COLO829 (cell line): Measurements from ENCODE around the gene GP5.

Source experiments
- DNase-seq: peaks from one replicate; pipeline ENCODE4 v3.0.0; 2012; ENCODE audit warnings: low spot score

Gene GP5

DNA sequence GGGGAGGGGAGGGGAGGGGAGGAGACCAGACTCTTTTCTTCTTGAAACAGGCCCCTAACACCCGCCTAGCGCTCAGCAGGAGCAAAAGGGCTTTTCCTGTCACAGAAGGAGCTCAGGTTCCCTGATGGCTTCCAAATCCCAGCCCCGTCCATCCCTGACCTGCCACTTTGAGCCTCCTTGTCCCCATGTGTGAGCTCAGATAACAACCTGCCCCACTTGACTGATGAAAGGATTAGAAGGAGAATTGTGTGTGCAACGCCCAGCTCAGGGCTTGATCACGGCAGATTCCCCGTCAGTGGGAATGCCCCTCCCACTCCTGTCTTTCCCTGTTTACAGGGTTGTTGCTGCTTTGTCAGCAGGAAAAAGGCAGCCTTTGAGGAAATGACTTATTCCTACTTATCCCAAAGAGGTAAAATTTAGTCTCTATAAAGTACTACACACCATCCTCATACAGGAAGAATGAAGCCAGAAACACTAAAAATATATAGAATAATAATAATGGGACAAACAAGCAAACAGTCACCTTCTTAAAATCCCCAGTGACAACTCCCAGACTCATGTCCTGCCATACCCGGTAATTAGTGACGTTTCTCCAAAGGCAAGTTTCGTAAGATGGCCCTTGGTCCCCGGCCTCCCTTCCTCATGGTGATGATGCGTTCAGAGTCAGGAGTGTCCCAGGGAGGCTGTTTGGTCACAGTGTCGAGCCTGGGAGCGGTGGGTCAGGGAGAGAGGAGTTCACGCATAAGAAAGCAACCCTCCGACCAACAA lies 23.4 kb downstream of the GP5 start:
- DNase-seq, result no peak

DNA sequence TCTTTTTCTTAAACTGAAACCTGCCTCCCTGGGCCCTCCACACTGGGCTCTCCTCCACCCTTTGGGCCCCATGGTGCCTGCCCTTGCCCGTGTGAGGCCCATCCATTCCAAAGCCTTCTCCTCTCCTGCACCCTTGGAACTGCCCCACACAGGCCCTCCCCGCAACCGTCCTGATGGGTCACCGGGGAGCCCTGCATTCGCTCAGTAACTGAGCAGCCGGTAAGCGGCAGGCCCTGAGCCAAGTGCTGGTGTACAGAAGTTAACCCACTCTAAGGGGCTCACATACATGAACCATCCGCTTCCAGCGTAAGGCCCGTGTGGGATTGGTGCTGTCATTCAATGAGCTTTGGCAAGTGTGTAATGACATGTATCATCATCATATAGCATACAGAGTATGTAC lies 24.1 kb downstream of the GP5 start:
- DNase-seq, result no peak

DNA sequence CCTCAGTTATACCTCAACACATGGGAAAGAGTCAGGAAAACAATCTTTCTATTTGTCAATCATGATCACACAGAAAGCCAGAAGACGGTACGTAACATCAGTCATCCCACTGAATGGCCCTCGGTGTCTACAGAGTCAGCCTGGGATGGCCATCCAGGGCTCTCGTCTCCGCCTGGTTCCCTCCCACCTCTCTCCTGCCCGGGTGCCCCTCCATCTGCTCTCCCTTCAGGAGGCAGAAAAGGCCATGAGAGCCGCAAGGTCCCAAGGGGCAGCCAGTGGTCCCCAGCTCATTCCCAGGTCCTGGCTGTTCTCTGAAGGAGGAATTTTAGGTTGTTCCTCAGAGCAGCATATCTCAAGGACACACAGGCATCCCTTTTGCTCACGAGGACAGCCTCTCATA lies 25.2 kb downstream of the GP5 start:
- no peak for DNase-seq

DNA sequence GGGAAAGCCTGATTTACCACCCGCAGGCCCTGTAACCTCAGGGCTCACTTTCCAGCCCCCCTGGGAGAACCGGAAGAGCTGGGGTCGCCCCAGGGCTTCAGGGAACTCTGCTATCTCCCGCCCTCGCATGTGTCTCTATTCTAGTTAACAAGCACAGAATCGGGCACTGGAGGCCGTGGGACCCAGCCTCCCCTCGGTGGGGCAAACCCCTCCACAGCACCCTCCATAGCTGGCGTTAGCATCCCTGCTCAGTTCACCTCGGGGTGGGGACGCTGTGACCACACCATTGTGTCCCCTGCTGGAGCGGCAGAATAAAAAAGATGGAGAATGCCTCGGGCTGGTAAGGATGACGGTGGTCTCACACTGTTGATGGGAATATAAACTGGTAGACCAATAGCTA lies 26.0 kb downstream of the GP5 start:
- DNase-seq, result no peak

DNA sequence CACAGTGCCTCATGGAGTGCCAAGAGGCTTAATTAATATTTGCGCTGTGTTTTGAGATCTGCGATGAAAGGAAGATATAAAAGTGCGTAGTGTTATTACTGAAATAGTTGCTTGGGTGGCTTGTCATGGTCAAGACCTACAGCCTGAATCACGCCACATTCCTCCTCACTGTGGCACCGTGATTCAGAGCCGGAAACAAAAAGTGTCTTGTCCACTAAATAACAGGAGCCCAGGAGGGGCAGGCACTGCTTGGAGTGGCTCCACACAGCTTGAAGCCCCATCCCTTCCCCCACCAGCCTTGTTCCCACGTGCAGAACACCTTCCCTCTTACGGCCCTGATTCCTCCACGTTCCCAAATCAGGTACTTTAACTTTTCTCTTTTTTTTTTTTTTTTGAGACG lies 28.3 kb downstream of the GP5 start:
- DNase-seq, result peak; percentile 66

DNA sequence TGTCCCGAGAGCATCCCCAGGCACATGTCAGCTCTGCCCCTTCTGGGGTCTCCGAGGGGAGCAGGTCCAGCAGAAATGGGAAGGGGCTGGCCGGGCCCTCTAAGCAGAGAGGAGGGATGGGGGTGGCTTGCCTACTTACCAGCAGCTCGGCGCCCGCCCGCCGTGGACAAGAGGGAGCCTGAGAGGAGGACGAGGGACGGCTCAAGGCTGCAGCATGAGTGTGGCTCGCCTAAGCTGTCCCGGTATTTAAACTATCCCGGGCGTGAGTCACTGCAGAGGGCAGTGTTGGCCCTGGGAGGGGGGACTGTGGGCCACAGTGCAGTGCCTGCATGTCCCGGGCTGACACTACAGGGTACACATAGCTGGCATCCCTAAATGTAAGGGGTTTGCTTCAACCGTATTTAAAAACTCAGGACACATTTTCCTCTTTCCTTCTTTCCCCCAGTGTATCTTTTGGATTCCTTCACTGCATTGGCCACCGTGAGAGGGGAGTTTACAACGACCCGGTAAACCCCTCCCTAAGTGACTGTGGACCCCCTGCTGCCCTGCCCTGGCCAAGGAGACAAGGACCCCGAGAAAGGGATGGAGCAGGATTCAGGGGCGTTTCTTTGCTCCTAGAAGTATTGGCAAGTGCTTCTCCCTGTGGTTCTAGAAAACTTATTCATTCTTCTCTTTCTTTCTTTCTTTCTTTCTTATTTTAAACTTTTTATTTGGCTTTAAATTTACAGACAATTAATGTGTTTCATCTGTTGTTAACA lies 29.4 kb downstream of the GP5 start, which contains the start of gene LRRC15:
LRRC15 (minus strand) TSS at position 222 of the 758 bp plus-strand sequence. CDS start 8,700 bp downstream, outside the sequence.
- no peak for DNase-seq

DNA sequence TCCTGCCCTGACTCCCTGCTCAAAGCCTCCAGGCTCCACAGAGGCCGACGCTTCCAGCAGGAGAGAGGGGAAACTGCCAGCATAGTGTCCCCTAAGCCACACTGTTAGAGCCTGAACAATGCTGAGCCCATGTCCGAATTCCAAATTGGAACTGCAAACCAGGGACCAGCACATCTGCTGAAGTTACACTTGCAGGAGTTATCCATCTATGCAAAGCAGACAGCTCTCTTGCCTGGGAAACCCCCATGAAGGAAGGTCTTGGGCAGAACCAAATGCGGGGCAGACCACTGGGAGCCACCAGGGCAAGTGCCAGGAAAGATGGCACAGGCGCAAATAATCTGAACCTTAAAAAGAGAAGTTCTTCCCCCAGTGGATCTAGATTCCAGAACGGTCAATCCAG lies 30.1 kb downstream of the GP5 start:
- no peak for DNase-seq

DNA sequence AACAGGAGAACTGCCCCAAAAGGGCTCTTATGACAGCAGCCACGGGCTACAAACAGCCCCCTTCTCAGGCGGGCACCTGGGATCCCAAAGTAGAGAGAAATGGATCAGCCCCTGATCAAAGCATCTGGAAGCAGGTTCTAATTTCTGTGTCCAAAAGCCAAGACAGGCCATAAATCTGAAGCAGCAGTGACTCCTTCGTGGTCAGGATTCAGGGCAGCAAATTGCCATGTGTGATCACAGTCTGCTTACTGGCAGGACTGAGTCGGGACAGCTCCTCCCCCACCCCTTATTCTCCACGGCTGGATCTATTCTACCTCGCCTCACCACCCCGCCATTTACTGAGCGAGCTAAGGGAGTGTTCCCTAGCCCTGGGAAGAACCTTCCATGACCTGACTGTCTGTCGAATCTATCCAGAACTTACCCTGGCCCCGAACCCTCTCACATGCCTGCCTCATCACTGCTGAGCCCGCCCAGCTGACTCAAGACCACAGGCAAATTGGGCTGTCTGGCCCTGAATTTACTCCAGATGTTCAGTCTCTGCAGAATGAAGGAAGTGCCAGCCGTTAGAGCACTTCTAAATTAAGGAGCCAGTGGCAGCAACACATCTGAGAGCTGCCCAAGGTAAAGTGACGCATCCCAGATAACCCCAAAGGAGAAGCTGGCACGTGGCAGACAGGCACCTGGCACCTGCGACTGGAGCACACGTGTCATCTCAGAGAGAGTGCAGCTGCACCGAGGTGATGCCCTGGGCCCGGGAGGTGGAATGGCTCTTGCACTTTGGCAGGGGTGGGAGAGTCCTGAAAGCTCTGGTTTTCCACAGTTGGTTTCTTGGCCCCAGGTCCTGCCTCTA lies 30.8 kb downstream of the GP5 start:
- no peak for DNase-seq

DNA sequence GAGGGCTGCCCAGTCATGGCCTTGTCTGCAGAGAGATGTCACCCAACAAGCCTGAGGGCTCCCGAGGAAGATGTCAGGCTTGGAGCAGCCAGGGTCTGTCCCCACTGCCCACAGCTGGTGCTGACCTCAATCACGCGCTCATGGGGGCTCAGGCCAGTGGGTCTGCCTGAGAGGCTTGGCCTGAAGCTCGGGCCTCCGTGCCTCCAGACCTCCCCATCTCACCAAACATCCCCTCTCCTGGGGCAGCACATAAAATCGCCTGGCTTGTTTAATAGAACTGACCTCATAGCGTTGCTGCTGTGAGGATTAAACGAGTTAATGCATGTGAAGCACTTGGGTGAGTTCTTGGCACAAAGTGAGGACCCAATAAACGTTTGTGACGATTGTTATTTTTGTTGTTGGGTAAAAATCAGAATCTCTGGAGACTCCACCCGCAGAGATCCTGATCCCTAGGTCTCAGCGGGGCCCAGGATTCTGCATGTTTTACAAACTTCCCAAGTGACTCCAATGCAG lies 33.0 kb downstream of the GP5 start:
- no peak for DNase-seq

DNA sequence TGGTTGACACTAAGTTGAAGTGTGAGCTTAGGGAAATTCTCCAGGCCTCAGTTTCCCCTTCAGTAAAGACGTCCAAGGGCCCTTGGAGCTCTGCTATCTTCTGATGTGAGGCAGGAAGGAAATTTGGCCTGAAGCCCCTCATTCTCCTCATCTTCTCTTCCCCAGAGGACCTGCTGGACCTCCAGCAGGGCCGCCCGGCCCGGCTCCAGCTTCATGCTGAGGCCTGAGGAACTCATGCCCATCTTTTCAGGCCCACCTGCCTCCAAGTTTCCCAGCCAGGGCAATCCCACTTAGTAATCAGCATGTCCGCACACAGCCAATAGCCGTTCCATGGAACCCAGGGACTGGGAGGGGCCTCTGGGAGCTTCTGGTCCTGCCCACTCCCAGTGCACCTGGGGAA lies 33.5 kb downstream of the GP5 start:
- no peak for DNase-seq

DNA sequence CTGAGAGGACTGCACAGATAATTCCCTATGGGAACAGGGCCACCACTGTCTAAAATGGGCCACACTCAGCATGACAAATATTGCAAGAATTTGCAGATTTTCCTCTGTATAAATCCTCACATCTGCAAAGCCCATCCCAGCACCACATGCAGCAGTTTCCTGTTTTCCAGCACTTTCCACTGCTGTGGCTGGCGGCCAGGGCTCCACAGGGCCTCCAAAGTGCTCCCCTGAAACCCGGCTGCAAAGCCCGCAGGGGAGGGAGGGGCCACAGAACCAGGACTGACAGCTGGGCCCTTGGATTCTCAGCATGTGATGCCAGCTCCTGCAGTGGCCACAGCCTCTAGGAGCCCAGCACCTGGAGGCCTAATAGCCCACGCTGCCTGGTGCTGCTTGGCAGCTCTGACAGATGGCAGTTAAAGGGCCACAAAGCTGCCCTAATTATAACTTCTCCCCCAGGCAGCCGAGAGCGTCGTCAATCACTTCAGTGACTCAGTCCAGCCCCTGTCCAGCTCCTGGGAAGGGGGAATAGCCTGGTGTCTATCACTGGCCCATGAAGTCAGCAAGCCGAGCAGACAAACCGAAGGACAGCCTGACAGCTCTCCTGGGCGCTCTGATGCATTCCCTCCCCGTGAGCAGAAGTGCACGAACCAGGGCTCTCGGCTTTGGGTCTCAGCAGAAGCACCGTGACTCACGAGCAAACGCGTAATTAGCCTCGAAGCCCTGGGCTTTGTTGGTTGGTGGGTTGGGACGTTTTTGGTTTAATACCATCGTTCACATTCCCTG lies 34.2 kb downstream of the GP5 start:
- DNase-seq, result no peak

DNA sequence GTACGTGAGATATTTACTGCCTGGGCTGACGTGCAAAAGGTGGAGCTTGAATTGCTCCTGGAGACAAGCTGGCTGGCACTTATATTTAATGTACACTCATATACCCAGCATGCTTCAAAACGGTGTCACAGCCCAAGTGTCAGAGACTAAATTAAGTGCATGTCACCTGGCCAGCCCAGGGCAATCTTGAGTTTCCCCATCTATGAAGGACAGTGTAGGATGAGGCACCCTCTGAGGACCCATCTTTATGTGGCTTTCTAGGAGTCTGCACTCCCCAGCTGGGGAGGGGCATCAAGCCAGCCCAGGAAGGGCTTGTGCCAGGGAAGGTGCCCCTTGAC lies 34.8 kb downstream of the GP5 start:
- DNase-seq, result no peak

DNA sequence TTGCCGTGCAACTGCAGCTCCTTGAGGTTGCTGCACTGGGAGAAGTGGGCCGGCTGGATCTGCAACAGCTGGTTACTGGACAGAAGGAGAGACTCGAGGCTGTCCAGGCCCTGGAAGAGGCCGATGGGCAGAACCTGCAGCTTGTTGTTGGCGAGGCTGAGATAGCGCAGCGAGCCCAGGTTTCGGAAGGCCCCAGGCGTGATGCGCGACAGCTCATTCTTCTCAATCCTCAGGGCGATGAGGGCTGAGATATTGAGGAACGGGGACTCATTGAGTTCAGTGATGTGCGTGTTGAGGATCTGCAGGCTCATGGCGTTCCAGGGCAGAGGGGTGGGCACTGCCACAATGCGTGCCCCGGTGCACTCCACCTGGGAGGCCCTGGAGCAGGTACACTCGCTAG lies 38.5 kb downstream of the GP5 start:
- DNase-seq, result no peak

DNA sequence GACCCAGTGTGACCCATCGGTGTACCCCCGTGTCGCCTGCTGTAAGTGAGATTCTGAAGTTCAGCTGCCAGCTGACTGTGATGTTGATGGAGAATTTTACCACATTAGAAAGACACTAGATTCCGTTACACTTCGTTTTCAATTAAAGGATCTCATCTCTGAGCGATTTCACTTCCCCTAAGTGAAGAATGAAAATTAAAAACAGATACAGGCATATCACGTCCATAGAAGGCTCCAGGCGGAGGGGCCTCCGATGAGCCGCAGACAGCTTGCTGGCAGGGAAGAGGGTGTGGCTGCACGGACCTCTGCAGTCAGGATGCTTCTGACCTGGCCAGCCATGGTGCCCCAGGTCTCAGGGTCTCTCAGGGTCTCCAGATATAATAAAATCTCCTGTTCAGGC lies 41.4 kb downstream of the GP5 start:
- DNase-seq, result no peak

DNA sequence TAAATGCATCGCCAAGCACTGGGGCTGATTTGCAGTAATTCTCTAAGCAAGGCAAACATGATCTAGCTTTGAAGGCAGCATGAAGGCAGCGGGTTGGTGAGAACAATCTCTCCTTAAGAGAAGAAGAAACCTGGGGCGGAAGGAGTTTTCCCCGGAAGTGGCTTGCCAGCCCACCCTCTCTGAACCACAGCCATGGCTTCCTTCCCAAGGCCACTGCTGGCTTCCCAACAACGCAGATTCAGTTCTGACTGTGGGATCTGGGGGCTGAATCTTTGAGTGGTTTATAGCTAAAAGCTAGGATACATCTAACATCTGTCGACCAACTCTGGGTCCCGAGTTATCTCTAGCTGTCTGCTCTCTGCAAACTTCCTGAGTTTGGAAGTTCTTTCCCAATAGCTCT lies 43.7 kb downstream of the GP5 start:
- DNase-seq, result no peak

DNA sequence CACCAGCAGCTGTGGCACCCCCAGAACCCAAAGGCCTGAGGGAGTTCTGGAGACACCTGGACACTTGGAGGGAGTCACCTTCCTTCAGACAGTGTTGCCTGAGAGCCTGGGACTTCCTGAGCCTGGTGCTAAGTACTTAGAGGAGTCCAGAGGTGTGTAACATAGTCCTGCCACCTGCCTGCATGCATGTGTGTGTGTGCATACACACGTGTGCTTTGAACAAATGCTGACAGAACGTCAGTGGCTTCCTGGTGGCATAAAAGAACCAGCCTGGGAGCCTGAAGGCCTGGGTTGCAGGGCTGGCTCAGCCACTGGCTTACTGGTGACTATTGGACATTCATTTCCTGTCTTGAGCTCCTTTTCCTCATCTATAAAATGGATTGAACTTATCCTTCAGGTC lies 44.8 kb downstream of the GP5 start:
- DNase-seq, result no peak

DNA sequence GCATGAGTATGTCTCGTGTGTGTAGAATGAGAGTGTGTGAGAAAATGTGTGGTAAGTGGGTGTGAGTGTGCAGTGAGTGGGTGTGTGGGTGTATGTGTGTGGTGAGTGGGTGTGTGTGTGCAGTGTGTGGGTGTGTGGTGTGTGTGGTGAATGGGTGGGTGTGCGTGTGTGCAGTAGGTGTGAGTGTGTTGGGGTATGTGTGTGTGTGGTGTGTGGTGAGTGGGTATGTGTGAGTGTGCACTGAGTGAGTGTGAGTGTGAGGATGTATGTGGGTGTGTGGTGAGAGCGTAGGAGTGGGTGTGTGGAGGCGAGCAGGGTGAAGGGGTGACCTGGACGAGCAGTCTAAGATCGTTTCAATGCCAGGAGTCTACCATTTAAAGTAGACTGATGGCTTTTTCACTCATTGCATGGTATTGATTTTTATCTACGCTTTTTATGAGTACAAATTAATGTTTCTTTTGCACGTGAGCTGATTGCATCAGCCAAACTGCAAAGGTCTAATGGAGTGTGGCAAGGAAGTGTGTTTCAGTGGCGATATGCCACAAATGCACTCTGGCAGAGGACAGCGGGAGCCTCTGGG lies 46.3 kb downstream of the GP5 start:
- no peak for DNase-seq

DNA sequence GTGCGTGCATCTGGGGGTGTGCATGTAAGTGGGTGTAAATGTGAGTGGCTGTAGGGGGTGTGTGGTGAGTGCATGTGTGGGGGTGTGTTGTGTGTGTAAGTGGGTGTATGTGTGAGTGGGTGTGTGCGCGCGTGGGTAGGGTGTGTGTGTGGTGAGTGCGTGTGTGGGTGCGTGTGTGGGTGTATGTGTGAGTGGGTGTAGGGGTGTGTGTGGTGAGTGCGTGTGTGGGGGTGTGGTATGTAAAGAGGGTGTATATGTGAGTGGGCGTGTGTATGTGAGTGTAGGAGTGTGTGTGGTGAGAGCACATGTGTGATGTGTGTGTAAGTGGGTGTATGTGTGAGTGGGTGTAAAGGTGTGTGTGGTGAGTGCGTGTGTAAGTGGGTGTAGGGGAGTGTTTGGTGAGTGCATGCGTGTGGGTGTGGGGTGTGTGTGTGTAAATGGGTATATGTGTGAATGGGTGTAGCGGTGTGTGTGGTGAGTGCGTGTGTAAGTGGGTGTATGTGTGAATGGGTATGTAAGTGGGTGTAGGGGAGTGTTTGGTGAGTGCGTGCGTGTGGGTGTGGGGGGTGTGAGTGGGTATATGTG lies 47.0 kb downstream of the GP5 start:
- DNase-seq, result no peak

DNA sequence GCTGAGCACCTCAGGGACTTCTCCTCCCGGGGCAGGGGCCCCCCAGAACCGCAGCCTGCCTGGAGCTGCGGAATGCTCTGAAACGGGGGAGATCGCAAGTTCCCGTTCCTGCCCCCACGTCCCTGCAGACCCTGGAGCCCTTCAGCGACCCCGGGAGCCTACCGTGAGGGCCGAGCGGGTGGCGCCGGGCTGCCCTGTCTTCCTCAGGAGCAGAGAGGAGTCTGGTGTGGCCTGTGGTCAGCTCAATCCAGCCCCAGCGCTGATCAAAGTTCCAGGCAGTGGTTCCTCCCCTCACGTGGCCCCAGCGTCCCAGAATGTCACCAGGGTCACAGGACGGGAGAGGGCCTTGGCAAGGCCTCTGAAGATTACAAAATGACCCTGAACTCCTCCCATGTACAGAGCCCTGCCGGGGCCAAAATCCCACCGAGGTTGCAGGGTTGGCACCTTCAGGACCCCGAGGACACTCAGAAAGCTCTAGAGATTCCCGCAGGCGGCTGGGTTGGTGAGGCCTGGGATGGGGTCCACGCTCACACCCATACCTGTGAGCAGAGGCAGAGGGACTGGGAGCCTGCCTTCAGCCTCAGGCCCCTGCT lies 47.9 kb downstream of the GP5 start, which contains the start of gene CPN2:
CPN2 (minus strand) TSS at position 249 of the 593 bp plus-strand sequence. CDS start 8,626 bp downstream, outside the sequence.
- DNase-seq, result no peak

DNA sequence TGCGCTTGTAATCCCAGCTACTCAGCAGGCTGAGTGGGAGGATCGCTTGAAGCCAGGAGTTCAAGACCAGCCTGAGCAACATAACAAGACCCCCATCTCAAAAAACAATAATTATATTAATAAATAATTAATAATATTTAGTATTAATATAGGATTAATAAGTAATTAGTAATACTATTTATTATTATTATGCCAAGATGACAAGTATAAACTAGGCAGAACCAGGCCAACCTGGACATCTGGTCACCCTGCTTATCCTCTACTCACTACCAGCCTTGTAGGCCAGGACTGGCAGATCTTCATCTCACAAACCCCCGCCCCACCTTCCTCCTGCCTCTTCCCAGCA lies 48.4 kb downstream of the GP5 start:
- DNase-seq, result no peak

DNA sequence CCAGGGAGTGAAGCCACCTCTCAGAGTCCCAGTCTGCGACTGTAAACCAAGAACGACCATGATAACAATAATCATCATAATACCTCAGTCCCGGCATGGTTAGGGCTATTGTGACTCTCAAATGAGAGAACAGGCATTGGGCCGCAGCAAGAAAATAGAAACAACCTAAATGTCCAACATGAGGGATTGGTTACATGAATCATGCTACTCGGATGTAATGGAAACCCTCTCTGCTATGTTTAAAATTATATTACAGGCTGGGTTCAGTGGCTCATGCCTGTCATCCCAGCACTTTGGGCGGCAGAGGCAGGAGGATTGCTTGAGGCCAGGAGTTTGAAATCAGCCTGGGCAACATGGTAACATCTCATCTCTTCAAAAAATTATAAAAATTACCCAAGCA lies 50.7 kb downstream of the GP5 start:
- DNase-seq, result no peak
